Measurements from ENCODE around the gene SHISA7.
"Not testable (repeated sequence)": the region's sequence is repeated elsewhere in the genome, so short reads cannot be mapped to it uniquely, and the experiment has no call there.

Gene SHISA7

GRCh38 chr19:55443824-55444480 is 852 bp upstream of the SHISA7 start:
- DNase-seq: no peak

GRCh38 chr19:55442372-55442961 is 633 bp downstream of the SHISA7 start:
- DNase-seq: no peak

- DNase-seq: peak; percentile 50
Observed at GRCh38 chr19:55441692-55442321, 1.3 kb downstream of the SHISA7 start.

- DNase-seq: no peak
Observed at GRCh38 chr19:55441319-55441691, 1.8 kb downstream of the SHISA7 start.

- DNase-seq: peak; percentile 67
Observed at GRCh38 chr19:55440411-55441105, 2.5 kb downstream of the SHISA7 start.

GRCh38 chr19:55439052-55439451 is 4.0 kb downstream of the SHISA7 start:
- DNase-seq: no peak

GRCh38 chr19:55437410-55437809 is 5.7 kb downstream of the SHISA7 start:
- peak; percentile 56 for DNase-seq

GRCh38 chr19:55436847-55437246 is 6.3 kb downstream of the SHISA7 start:
- DNase-seq: no peak

- no peak for DNase-seq
Observed at GRCh38 chr19:55435020-55435419, 8.1 kb downstream of the SHISA7 start.

GRCh38 chr19:55434356-55434919 is 8.7 kb downstream of the SHISA7 start:
- DNase-seq: no peak

- no peak for DNase-seq
Observed at GRCh38 chr19:55433292-55433691, 9.8 kb downstream of the SHISA7 start.

GRCh38 chr19:55432241-55432959 is 10.7 kb downstream of the SHISA7 start:
- DNase-seq: no peak

- DNase-seq: no peak
Observed at GRCh38 chr19:55431183-55431582, 11.9 kb downstream of the SHISA7 start.

GRCh38 chr19:55426042-55426441 is 17.1 kb downstream of the SHISA7 start:
- DNase-seq: no peak

GRCh38 chr19:55424518-55424917 is 18.6 kb downstream of the SHISA7 start:
- no peak for DNase-seq

GRCh38 chr19:55423225-55424005 is 19.7 kb downstream of the SHISA7 start:
- DNase-seq: no peak

GRCh38 chr19:55421281-55421680 is 21.8 kb downstream of the SHISA7 start:
- DNase-seq: not testable (repeated sequence)

- DNase-seq: no peak
Observed at GRCh38 chr19:55419624-55420236, 23.4 kb downstream of the SHISA7 start.

GRCh38 chr19:55419103-55419502 is 24.0 kb downstream of the SHISA7 start:
- no peak for DNase-seq

GRCh38 chr19:55418185-55418584 is 24.9 kb downstream of the SHISA7 start:
- DNase-seq: peak; percentile 59

- no peak for DNase-seq
Observed at GRCh38 chr19:55410168-55410567, 32.9 kb downstream of the SHISA7 start.

Data from stimulated activated CD8-positive, alpha-beta memory T cell treated with anti-CD3 and anti-CD28 coated beads, Interleukin-4, amount 100 ng/mL, for 48 hours (primary cell).